ENCODE data around the gene SLC35F5.

Gene SLC35F5

GRCh38 chr2:113723411-113723810, 33.0 kb downstream of the SLC35F5 start:
- in situ Hi-C loops (cut with HindIII; ENCODE audit: low pct_ligation_motif_present, low sequenced_read_pairs): no loop called here
- Histone ChIP-seq H3K27me3 (replicated peaks) (no peaks in the 10 kb centered on the region), H3K4me3 (ENCODE audit: low read depth, low read length) (no peak overlapping the region), H3K27ac (no peak overlapping the region), H3K36me3 (replicated peaks) (peaks cover 6% of the 10 kb centered on the region)
- no peak for DNase-seq
- no peak for TF ChIP-seq CTCF (IDR thresholded peaks at IDR 0.05; ENCODE audit: low read depth, low read length, missing control alignments)

GRCh38 chr2:113720167-113720566, 36.3 kb downstream of the SLC35F5 start:
- Histone ChIP-seq H3K4me3 (ENCODE audit: low read depth, low read length) (no peak overlapping the region), H3K27ac (no peak overlapping the region), H3K36me3 (replicated peaks) (peaks cover 14% of the 10 kb centered on the region), H3K27me3 (replicated peaks) (no peaks in the 10 kb centered on the region)
- DNase-seq: no peak
- in situ Hi-C loops (cut with HindIII; ENCODE audit: low pct_ligation_motif_present, low sequenced_read_pairs): no loop called here
- peak; percentile 35 for TF ChIP-seq CTCF (IDR thresholded peaks at IDR 0.05; ENCODE audit: low read depth, low read length, missing control alignments)

GRCh38 chr2:113716291-113716690, 40.2 kb downstream of the SLC35F5 start:
- Histone ChIP-seq H3K4me3 (ENCODE audit: low read depth, low read length) (no peak overlapping the region), H3K27me3 (replicated peaks) (no peaks in the 10 kb centered on the region), H3K36me3 (replicated peaks) (peaks cover 21% of the 10 kb centered on the region), H3K27ac (no peak overlapping the region)
- TF ChIP-seq CTCF (IDR thresholded peaks at IDR 0.05; ENCODE audit: low read depth, low read length, missing control alignments): no peak
- DNase-seq: no peak
- in situ Hi-C loops (cut with HindIII; ENCODE audit: low pct_ligation_motif_present, low sequenced_read_pairs): no loop called here

GRCh38 chr2:113712941-113713340, 43.5 kb downstream of the SLC35F5 start:
- Histone ChIP-seq H3K27ac (no peak overlapping the region), H3K27me3 (replicated peaks) (no peaks in the 10 kb centered on the region), H3K36me3 (replicated peaks) (peaks cover 17% of the 10 kb centered on the region), H3K4me3 (ENCODE audit: low read depth, low read length) (no peak overlapping the region)
- no peak for TF ChIP-seq CTCF (IDR thresholded peaks at IDR 0.05; ENCODE audit: low read depth, low read length, missing control alignments)
- in situ Hi-C loops (cut with HindIII; ENCODE audit: low pct_ligation_motif_present, low sequenced_read_pairs): no loop called here
- DNase-seq: no peak

- peaks cover 13% of the 10 kb centered on the region for H3K36me3 ChIP-seq (replicated peaks)
- in situ Hi-C loops (cut with HindIII; ENCODE audit: low pct_ligation_motif_present, low sequenced_read_pairs): no loop called here
- TF ChIP-seq CTCF (IDR thresholded peaks at IDR 0.05; ENCODE audit: low read depth, low read length, missing control alignments): no peak
- no peak overlapping the region for H3K27ac ChIP-seq
- no peak for DNase-seq
- no peaks in the 10 kb centered on the region for H3K27me3 ChIP-seq (replicated peaks)
- H3K4me3 ChIP-seq (ENCODE audit: low read depth, low read length): no peak overlapping the region
These were observed 44.6 kb downstream of the SLC35F5 start for GRCh38 chr2:113711851-113712250.

- DNase-seq: no peak
- H3K27ac ChIP-seq: no peak overlapping the region
- TF ChIP-seq CTCF (IDR thresholded peaks at IDR 0.05; ENCODE audit: low read depth, low read length, missing control alignments): no peak
- H3K27me3 ChIP-seq (replicated peaks): no peaks in the 10 kb centered on the region
- no peak overlapping the region for H3K4me3 ChIP-seq (ENCODE audit: low read depth, low read length)
- in situ Hi-C loops (cut with HindIII; ENCODE audit: low pct_ligation_motif_present, low sequenced_read_pairs): no loop called here
- H3K36me3 ChIP-seq (replicated peaks): peaks cover 10% of the 10 kb centered on the region
These were observed 47.4 kb downstream of the SLC35F5 start for GRCh38 chr2:113709022-113709421.

Data from brain microvascular endothelial cell (primary cell).